ENCODE measurements around the gene SPATA18. TPM values are rescaled to one million over a fixed set of nuclear protein-coding genes. Genes with fewer than 3 reads are reported as not detected.

The SPATA18 gene
- polyA plus RNA-seq, 1 donor from 2014 or later, result 0.09 TPM

GRCh38 chr4:52106660-52107059, 55.6 kb downstream of the SPATA18 start:
- H3K4me2 ChIP-seq (ENCODE audit: low read length), result no peak overlapping the region
- no peaks in the 10 kb centered on the region for H3K27me3 ChIP-seq (ENCODE audit: insufficient read depth, low read depth, low read length)
- H3K36me3 ChIP-seq (ENCODE audit: insufficient read depth, low read length), result no peaks in the 10 kb centered on the region
- no peaks in the 10 kb centered on the region for H3K9me2 ChIP-seq (ENCODE audit: insufficient read depth, low read length)
- H3K9me3 ChIP-seq (ENCODE audit: low read length), result no peaks in the 10 kb centered on the region
- TF ChIP-seq, protein P1, sequence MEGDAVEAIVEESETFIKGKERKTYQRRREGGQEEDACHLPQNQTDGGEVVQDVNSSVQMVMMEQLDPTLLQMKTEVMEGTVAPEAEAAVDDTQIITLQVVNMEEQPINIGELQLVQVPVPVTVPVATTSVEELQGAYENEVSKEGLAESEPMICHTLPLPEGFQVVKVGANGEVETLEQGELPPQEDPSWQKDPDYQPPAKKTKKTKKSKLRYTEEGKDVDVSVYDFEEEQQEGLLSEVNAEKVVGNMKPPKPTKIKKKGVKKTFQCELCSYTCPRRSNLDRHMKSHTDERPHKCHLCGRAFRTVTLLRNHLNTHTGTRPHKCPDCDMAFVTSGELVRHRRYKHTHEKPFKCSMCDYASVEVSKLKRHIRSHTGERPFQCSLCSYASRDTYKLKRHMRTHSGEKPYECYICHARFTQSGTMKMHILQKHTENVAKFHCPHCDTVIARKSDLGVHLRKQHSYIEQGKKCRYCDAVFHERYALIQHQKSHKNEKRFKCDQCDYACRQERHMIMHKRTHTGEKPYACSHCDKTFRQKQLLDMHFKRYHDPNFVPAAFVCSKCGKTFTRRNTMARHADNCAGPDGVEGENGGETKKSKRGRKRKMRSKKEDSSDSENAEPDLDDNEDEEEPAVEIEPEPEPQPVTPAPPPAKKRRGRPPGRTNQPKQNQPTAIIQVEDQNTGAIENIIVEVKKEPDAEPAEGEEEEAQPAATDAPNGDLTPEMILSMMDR (IDR thresholded peaks at IDR 0.05; ENCODE audit: poor library complexity, severe bottlenecking), result no peak
- H4K20me1 ChIP-seq (ENCODE audit: insufficient read depth), result no peaks in the 10 kb centered on the region
- H3K9ac ChIP-seq (ENCODE audit: low read length), result no peak overlapping the region
- no peak overlapping the region for H3K27ac ChIP-seq (ENCODE audit: low read length)
- no peaks in the 10 kb centered on the region for H3K79me2 ChIP-seq (replicated peaks; ENCODE audit: insufficient read depth, low read length)
- H3K4me3 ChIP-seq (ENCODE audit: low read length), result no peak overlapping the region
- H3F3A ChIP-seq (ENCODE audit: insufficient read depth, low read length, poor library complexity, severe bottlenecking), result no peaks in the 10 kb centered on the region
- H2AFZ ChIP-seq (ENCODE audit: low read depth, low read length), result no peak overlapping the region

DNA sequence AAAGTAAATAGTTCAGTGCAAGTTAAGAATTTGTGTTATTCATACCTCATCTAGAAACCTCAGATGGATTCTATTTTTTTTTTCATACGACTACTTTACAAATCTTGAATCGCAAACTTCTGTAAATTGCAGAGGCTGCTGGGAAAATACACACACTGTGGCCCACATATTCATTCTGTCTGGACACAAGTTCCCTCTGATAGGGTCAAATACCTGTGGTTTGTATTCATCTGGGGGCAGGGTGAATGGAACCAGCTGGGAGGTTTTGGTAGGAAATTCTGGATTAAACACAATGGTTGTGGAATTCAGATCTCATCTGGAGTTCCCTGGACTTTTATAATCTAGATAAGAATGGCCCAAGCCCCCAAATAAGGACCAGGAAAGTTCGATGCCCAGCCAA, 56.2 kb downstream of the SPATA18 start:
- Histone ChIP-seq H2AFZ (ENCODE audit: low read depth, low read length) (no peak overlapping the region), H3F3A (ENCODE audit: insufficient read depth, low read length, poor library complexity, severe bottlenecking) (no peaks in the 10 kb centered on the region), H3K27ac (ENCODE audit: low read length) (no peak overlapping the region), H3K9me2 (ENCODE audit: insufficient read depth, low read length) (no peaks in the 10 kb centered on the region), H3K36me3 (ENCODE audit: insufficient read depth, low read length) (no peaks in the 10 kb centered on the region), H4K20me1 (ENCODE audit: insufficient read depth) (no peaks in the 10 kb centered on the region), H3K4me3 (ENCODE audit: low read length) (no peak overlapping the region), H3K9me3 (ENCODE audit: low read length) (no peaks in the 10 kb centered on the region), H3K4me2 (ENCODE audit: low read length) (no peak overlapping the region), H3K9ac (ENCODE audit: low read length) (no peak overlapping the region), H3K27me3 (ENCODE audit: insufficient read depth, low read depth, low read length) (no peaks in the 10 kb centered on the region), H3K79me2 (replicated peaks; ENCODE audit: insufficient read depth, low read length) (no peaks in the 10 kb centered on the region)
- TF ChIP-seq EP300 (conservative IDR thresholded peaks at IDR 0.05; ENCODE audit: poor library complexity, severe bottlenecking) (no peak), TAF1 (IDR thresholded peaks at IDR 0.05; ENCODE audit: low read depth) (no peak), MXI1 (conservative IDR thresholded peaks at IDR 0.05; ENCODE audit: poor library complexity, severe bottlenecking) (no peak), RAD21 (conservative IDR thresholded peaks at IDR 0.05) (no peak), POLR2AphosphoS5 (IDR thresholded peaks at IDR 0.05) (no peak), EZH2 (IDR thresholded peaks at IDR 0.05; ENCODE audit: borderline replicate concordance, insufficient read depth, low read length, poor library complexity, severe bottlenecking) (no peak), SMC3 (conservative IDR thresholded peaks at IDR 0.05; ENCODE audit: poor library complexity) (no peak), REST (IDR thresholded peaks at IDR 0.05; ENCODE audit: borderline replicate concordance) (no peak)
- TF ChIP-seq, protein P1 (IDR thresholded peaks at IDR 0.05; ENCODE audit: poor library complexity, severe bottlenecking), result no peak

Data from neural cell (in vitro differentiated cells).